AG09309 (cell line): ENCODE data around the gene FSTL4.

Experiments used
- DNase-seq: peaks from one replicate; pipeline ENCODE4 v3.0.0-alpha.2; 2010; ENCODE audit warnings: low read depth
- H3K4me3 ChIP-seq: 2 replicates; pipeline ENCODE4 v1.5.1; 2011; ENCODE audit warnings: mild to moderate bottlenecking, low read depth, low read length, moderate library complexity; ENCODE audit not compliant: control insufficient read depth
- TF ChIP-seq, protein P1 (sequence below): IDR thresholded peaks from 2 replicates; pipeline ENCODE4 v1.5.1; 2011; ENCODE audit warnings: mild to moderate bottlenecking, low read depth, low read length, inconsistent platforms; ENCODE audit not compliant: insufficient read depth, control insufficient read depth; ENCODE audit errors: missing control alignments

Gene FSTL4

DNA sequence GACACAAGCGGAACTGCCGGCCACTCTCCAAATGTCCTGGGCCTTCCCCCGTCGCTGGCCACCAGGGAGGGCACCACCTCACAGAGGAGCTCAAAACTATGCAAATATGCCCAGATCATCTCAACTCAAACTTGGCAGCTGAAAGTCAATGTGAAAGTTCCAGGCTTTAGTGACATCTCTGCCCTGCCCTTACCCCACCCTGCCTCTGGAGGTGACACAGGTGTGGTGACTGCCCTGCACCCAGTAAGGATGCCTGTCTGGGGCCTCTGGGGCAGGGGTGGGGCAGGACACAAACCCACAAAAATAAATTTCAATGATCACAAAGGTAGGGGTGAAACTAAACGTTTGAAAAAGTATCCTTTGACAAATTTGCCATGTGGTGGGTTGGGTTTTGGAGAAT lies 347.1 kb downstream of the FSTL4 start:
- DNase-seq: no peak
- no peak overlapping the region for H3K4me3 ChIP-seq
- TF ChIP-seq, protein P1, sequence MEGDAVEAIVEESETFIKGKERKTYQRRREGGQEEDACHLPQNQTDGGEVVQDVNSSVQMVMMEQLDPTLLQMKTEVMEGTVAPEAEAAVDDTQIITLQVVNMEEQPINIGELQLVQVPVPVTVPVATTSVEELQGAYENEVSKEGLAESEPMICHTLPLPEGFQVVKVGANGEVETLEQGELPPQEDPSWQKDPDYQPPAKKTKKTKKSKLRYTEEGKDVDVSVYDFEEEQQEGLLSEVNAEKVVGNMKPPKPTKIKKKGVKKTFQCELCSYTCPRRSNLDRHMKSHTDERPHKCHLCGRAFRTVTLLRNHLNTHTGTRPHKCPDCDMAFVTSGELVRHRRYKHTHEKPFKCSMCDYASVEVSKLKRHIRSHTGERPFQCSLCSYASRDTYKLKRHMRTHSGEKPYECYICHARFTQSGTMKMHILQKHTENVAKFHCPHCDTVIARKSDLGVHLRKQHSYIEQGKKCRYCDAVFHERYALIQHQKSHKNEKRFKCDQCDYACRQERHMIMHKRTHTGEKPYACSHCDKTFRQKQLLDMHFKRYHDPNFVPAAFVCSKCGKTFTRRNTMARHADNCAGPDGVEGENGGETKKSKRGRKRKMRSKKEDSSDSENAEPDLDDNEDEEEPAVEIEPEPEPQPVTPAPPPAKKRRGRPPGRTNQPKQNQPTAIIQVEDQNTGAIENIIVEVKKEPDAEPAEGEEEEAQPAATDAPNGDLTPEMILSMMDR: no peak

DNA sequence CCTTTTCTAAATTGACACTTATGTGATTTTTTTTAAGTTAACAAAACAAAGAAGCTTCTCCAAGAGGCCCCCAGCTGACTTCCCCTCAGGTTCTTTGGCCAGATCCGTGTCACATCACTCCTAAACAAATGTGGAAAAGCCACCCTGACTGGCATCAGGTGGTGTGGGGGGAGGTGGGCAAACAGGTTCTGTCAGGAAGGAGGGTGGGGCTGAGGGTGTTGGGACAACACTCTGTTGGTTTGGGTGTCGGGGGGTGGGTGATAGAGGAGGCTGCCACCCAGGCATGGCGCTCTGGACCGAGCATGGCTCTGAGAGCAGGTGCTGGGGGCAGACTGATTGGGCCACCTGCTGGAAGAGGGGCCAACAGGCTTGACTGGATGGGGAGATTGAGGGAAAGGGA lies 349.7 kb downstream of the FSTL4 start:
- H3K4me3 ChIP-seq: no peak overlapping the region
- DNase-seq: no peak
- TF ChIP-seq, protein P1: no peak

DNA sequence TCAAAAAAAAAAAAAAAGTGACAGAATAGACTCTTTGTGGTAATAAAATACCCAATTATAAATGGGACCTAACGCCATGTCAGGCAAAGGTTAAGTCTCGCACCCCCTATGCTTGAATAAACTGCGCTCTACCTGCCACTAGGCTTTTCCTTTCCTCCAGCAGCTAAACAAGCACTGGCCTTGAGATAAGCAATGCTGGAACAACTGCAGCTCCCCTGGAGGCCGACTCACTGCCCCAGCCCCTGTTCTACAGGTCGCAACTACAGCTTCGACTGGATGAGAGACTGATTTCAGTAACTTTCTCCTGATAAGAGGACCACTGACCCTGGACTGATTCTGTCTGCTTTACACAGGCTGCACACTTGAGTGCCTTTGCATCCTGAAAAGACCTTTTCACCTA lies 350.3 kb downstream of the FSTL4 start:
- no peak overlapping the region for H3K4me3 ChIP-seq
- no peak for DNase-seq
- TF ChIP-seq, protein P1: no peak

DNA sequence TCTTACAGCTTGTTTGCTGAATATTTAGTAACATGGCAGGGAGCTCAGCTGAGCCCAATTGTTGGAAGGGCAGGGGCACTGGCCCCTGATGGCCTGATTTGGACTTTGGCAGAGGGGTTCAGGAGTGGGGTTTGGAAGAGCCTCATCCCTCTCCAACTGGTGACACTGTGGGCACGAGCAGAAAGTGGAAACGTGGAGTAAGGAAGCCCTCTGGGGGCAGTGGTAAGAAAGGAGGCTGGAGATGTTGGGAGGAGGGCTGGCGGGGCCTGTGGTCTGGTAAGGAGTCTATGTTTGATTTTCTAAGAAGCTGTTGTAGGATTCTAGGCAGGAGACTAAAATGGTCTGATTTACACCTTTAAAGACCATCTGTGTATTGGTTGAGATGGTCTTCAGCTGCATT lies 351.6 kb downstream of the FSTL4 start:
- TF ChIP-seq, protein P1: peak; percentile 12
- no peak for DNase-seq
- H3K4me3 ChIP-seq: no peak overlapping the region

DNA sequence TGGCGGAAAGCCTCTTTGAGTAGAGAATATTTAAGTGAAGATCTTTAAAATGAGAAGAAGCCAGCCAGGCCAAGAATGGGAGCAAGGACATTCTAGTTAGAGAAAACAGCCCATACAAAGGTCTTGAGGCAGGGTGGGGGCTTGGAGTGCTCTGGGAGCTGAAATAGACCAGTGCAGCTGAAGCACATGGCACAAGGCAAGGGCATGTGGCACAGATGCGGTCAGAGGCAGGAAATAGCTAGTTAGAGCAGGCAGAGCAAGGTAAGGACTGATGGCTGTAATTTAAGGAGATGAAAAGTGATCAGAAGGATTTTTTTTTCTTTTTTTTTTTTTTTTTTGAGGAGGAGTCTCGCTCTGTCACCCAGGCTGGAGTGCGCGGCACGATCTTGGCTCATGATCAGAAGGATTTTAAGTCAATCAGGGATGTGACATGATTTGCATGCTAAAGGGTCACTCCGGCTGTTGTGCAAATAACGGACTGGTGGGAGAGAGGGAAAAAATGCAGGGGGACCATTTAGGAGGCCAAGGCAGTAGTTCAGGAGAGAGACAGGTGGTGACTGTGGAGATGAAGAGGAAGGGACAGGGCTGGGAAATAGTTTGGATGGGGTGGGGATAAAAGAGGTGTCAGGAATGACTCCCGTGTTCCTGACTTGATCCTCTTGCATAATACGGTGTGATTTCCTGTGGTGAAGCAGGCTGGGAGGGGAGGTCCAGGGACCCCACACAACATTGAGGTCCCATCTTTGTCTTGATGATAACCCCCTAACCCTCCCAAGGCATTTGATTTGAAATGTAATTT lies 352.9 kb downstream of the FSTL4 start:
- TF ChIP-seq, protein P1: no peak
- no peak overlapping the region for H3K4me3 ChIP-seq
- no peak for DNase-seq

DNA sequence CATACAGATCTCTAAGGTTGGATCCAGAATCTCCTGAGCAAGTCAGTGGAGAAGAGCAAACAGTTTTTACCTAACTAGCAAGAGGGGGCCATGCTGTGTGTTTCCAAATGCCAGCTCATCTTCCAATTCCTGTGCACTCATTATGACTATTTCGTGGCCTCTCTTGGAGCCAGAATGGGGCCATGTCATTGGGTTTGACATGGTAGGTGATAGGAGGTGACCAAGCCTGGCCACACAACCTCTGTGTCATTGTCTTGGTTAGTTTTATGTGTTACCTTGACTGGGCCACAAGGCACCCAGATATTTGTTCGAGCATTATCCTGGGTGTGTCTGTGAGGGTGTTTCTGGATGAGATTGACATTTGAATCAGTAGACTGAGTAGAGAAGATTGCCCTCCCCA lies 354.4 kb downstream of the FSTL4 start:
- no peak overlapping the region for H3K4me3 ChIP-seq
- no peak for DNase-seq
- TF ChIP-seq, protein P1: no peak

DNA sequence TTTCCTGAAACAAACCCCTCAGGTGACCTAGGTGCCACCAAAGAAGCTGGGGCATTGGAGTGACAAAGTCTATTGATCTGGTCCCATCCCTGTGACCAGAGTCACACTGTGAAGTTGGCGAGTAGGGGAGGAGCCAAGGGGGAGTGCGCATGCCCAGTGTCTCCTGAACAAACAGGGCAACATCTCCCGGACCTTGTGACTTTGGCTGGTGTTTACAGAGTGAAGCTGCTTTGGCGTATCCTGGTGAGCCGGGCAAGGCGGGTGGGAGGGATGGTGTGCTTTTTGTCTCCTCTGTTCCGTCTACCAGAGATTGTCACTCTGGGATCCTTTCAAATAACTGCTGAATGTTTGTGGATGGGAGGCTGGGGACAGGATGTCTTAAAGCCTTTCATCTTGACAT lies 356.1 kb downstream of the FSTL4 start:
- H3K4me3 ChIP-seq: no peak overlapping the region
- no peak for DNase-seq
- TF ChIP-seq, protein P1: no peak
